HEK293T (cell line): ENCODE results near the gene OSTF1.

Source experiments
- CTCF ChIA-PET: fragments of 350-600 bp; formaldehyde crosslinking; extraction: SDS; loops from one replicate; lab custom pipeline; 2021; ENCODE audit warnings: antibody characterized with exemption, inconsistent platforms; lab: Yijun Ruan, JAX
- POLR2A ChIA-PET: fragments of 350-600 bp; formaldehyde crosslinking; extraction: SDS; loops from one replicate; lab custom pipeline; 2020; ENCODE audit warnings: antibody characterized with exemption, inconsistent platforms; lab: Yijun Ruan, JAX
- DNase-seq: peaks from one replicate; pipeline ENCODE4 v3.0.0; 2012; ENCODE audit warnings: mixed read lengths; ENCODE audit errors: extremely low spot score
- ARNT ChIP-seq: fragments of 450-650 bp; IDR thresholded peaks from 2 replicates; pipeline ENCODE4 v1.6.1; 2017; ENCODE audit warnings: mild to moderate bottlenecking
- BHLHE40 ChIP-seq: fragments of 450-650 bp; IDR thresholded peaks from 2 replicates; pipeline ENCODE4 v1.6.1; 2016; ENCODE audit warnings: mild to moderate bottlenecking, moderate library complexity, borderline replicate concordance
- CTBP1 ChIP-seq: fragments of 450-650 bp; IDR thresholded peaks from 2 replicates; pipeline ENCODE4 v1.6.1; 2016; ENCODE audit warnings: borderline replicate concordance
- ELF4 ChIP-seq: fragments of 450-650 bp; IDR thresholded peaks from 2 replicates; pipeline ENCODE4 v1.6.1; 2017; ENCODE audit warnings: antibody characterized with exemption
- FOXA1 ChIP-seq: fragments of 450-650 bp; IDR thresholded peaks from 2 replicates; pipeline ENCODE4 v1.6.1; 2016; ENCODE audit warnings: mild to moderate bottlenecking
- FOXK2 ChIP-seq: fragments of 450-650 bp; IDR thresholded peaks from 2 replicates; pipeline ENCODE4 v1.6.1; 2016; ENCODE audit warnings: mild to moderate bottlenecking
- FOXM1 ChIP-seq: fragments of 450-650 bp; IDR thresholded peaks from 2 replicates; pipeline ENCODE4 v1.6.1; 2017; ENCODE audit warnings: mild to moderate bottlenecking, borderline replicate concordance
- HDGF ChIP-seq: fragments of 450-650 bp; IDR thresholded peaks from 2 replicates; pipeline ENCODE4 v1.6.1; 2017; ENCODE audit warnings: antibody characterized with exemption, borderline replicate concordance
- L3MBTL2 ChIP-seq: fragments of 450-650 bp; conservative IDR thresholded peaks from 2 replicates; pipeline ENCODE4 v1.6.1; 2016; ENCODE audit warnings: mild to moderate bottlenecking
- LEF1 ChIP-seq: fragments of 450-650 bp; IDR thresholded peaks from 2 replicates; pipeline ENCODE4 v1.6.1; 2017; ENCODE audit warnings: mild to moderate bottlenecking, borderline replicate concordance
- NFRKB ChIP-seq: fragments of 450-650 bp; IDR thresholded peaks from 2 replicates; pipeline ENCODE4 v1.6.1; 2016; ENCODE audit warnings: mild to moderate bottlenecking, moderate library complexity
- SP1 ChIP-seq: fragments of 450-650 bp; IDR thresholded peaks from 2 replicates; pipeline ENCODE4 v1.6.1; 2017
- SUZ12 ChIP-seq: fragments of 450-650 bp; IDR thresholded peaks from 2 replicates; pipeline ENCODE4 v1.6.1; 2016; ENCODE audit warnings: mild to moderate bottlenecking
- TARDBP ChIP-seq: fragments of 450-650 bp; IDR thresholded peaks from 2 replicates; pipeline ENCODE4 v1.6.1; 2016
- ZNF384 ChIP-seq: fragments of 450-650 bp; IDR thresholded peaks from 2 replicates; pipeline ENCODE4 v1.6.1; 2016
- TF ChIP-seq, protein P1 (sequence below): fragments of 450-650 bp; IDR thresholded peaks from 2 replicates; pipeline ENCODE4 v1.6.1; 2016

The OSTF1 gene

DNA sequence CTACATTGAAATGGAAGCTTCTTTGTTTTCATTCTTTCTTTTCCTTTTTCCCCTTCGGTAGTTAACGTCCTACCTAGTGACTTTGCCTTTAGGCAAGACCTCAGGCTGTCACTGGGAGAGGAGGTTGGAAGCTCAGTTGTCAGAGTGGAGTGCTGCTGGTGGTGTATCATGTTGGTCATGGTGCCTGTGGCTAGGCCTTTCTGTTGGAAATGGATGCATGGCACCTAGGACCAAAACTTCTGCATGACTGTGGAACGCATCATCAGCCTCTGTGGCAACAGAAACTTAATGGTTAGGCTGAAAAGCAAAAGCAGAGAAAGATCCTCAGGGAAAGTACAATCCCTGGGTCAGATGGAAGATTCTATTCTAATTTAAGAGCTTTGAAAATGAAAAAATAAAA is 57.9 kb downstream of the OSTF1 start:
- DNase-seq = no peak
- ChIA-PET POLR2A (no interaction called here), CTCF (no interaction called here)
- TF ChIP-seq, protein P1, sequence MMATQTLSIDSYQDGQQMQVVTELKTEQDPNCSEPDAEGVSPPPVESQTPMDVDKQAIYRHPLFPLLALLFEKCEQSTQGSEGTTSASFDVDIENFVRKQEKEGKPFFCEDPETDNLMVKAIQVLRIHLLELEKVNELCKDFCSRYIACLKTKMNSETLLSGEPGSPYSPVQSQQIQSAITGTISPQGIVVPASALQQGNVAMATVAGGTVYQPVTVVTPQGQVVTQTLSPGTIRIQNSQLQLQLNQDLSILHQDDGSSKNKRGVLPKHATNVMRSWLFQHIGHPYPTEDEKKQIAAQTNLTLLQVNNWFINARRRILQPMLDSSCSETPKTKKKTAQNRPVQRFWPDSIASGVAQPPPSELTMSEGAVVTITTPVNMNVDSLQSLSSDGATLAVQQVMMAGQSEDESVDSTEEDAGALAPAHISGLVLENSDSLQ = no peak
- no peak for TF ChIP-seq HDGF
- no peak for TF ChIP-seq TARDBP
- TF ChIP-seq SUZ12 = no peak

DNA sequence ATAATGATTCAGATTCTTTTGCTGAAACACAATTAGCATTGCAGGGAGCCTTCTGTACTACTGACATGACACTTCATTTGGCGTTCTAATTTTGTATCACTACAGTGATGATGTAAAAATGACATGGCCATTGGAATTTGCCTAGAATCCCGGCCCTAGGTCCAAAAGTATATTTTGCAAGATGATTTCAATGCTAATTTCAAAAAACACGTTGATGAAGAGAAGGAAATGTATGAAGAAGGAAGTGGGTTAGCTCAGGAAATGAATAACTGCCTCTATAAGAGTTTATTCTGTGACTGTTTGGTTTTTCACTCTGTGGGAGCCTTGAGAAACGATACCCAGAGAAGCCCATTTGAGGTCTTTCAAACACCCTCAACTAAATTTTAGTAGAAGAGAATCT is 59.3 kb downstream of the OSTF1 start:
- ChIA-PET CTCF (no interaction called here), POLR2A (no interaction called here)
- TF ChIP-seq TARDBP = no peak
- no peak for TF ChIP-seq HDGF
- no peak for TF ChIP-seq ARNT
- TF ChIP-seq LEF1 = no peak
- no peak for TF ChIP-seq FOXM1
- DNase-seq = no peak

DNA sequence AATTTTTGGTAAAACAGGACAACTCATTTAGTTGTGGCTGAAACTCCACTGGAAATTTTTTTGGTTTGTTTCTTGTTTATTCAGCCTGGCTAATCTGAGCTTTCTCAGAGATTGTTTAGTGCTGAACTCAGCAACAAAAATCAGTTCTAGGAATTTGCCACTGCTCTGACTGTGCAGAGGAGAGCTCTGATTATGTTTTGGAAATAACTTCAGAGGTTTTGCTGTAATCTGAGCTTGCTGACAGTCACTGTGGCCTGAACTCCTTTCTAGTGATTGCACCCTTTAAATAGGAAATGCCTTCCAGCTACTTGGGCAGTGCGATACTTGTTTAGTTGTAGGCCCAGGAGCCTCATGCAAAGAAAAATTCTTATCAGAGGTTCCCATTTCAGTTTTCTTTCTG is 60.2 kb downstream of the OSTF1 start:
- DNase-seq = peak; percentile 24
- ChIA-PET POLR2A (no interaction called here), CTCF (no interaction called here)
- no peak for TF ChIP-seq LEF1

DNA sequence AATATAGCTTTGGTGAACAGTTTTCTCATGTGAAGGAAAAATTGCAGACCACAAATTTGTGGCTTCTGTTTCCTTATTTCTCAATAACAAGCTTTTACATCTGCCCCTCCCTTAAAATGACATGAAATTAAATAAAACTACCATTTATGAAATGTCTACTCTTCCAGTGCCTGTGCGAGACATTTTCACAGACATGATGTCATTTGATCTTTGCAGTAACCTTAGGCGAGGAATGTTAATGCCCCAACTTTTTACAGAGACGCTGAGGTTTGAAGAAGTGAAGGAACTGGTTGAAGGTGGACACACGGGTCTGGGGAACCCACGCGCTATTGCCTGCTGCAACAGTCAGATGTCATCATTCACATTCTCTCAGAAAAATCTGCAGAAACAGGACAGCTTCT is 61.5 kb downstream of the OSTF1 start:
- TF ChIP-seq HDGF = no peak
- TF ChIP-seq FOXK2 = no peak
- no peak for TF ChIP-seq ARNT
- no peak for TF ChIP-seq FOXA1
- no peak for TF ChIP-seq SP1
- no peak for TF ChIP-seq ELF4
- no peak for DNase-seq
- CTCF ChIA-PET = no interaction called here
- POLR2A ChIA-PET = no interaction called here

DNA sequence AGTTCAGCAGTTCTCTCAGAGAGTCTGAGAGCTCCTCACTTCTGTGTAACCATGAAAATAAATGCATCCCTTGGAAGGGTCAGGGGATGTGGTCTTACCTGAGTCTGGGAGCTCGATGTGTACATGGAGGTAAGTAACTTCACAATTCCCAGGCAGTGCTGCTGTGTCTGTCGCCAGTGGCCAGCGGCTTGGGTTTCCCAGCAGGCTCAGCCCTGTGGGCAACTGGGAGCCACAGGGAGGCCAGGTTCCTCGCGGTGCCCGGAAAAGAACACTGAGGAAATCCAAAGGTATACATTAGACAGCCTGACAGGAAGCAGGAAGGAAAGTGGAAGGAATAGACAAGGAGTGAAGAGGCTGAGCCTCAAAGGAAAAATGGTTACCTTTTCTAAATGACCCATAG is 62.2 kb downstream of the OSTF1 start:
- POLR2A ChIA-PET = no interaction called here
- TF ChIP-seq FOXK2 = no peak
- TF ChIP-seq ZNF384 = no peak
- no peak for TF ChIP-seq TARDBP
- TF ChIP-seq ELF4 = no peak
- TF ChIP-seq ARNT = no peak
- TF ChIP-seq LEF1 = no peak
- TF ChIP-seq SUZ12 = no peak
- TF ChIP-seq L3MBTL2 = no peak
- TF ChIP-seq HDGF = no peak
- CTCF ChIA-PET = no interaction called here
- DNase-seq = no peak

DNA sequence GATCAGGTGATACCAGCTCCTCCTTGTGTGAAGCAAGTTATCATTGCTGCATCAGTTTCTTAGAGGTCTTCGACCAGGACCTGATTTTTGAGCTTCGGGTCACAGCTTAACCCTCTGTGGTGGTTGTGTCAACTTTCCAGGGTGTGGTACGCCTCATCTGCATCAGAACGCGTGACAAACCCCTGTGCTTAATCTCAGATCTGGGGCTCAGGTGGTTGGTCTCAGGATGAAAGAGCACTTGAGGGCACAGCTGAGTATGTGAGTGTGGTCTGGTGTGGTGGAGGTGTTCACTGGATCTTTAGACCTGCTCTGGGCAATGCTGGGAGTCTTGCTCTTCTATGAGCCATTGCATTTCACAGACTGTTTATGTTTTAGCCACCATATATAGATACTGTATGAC is 64.1 kb downstream of the OSTF1 start:
- TF ChIP-seq L3MBTL2 (no peak), SP1 (no peak)
- no peak for DNase-seq
- POLR2A ChIA-PET = no interaction called here
- CTCF ChIA-PET = no interaction called here

DNA sequence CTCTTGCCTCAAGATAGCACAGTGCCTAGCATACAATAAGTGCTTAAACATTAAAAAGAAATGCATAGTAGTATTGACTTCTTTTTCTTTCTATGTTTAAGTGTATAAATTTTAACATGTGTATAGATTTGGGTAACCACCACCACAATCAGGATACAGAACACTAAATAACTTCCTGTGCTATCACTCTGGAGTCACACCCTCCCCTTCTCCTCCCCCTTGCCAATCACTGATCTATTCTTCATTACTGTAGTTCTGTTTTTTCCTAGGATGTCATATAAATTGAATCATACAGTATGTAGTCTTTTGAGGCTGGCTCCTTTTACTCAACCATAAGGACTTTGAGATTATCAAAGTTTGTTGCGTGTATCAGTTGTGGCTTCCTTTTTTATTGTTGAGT is 68.5 kb downstream of the OSTF1 start:
- no peak for DNase-seq
- POLR2A ChIA-PET = no interaction called here

DNA sequence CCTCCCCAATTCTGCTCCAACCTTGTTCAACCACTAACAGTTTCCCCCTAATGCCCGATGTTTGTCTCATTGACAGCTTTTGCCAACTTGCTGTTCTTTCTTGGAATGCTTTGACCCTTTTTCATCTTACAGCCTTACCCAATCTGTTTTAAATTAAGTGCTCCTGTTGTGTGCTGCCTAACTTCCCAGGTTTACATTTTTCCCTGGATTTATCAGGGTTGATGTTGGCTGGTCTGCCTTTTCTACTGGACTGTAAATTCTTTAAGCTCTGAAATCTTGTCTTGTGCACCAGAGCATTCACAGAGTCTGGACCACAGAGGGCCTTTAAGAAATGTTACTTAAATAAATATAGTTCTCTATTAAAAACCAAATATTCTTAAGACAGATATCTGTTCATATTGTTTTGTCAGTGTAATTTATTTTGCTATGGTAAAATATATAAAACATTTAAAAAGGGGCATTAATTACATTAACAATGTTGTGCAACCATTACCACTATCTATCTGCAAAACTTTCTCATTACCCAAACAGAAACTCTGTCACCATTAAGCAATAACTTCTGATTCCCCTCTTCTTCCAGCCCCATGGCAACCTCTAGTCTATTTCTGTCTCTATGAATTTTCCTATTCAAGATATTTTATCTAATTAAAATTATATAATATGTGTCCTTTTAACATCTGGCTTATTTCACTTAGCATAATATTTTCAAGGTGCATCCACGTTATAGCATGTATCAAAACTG is 73.0 kb downstream of the OSTF1 start:
- ChIA-PET POLR2A (no interaction called here), CTCF (interaction anchor here (0.6 kb wide), 1 partner anchor 89 kb away, joined by 3 read pairs; no protein-coding TSS in a partner anchor)
- TF ChIP-seq FOXA1 (no peak), ARNT (no peak), ELF4 (no peak), L3MBTL2 (no peak), SUZ12 (no peak), HDGF (no peak), TARDBP (no peak), BHLHE40 (no peak), NFRKB (no peak), FOXK2 (no peak), ZNF384 (no peak), SP1 (no peak), LEF1 (no peak), FOXM1 (no peak), CTBP1 (no peak)
- TF ChIP-seq, protein P1 = no peak
- DNase-seq = no peak

More for the DNA sequence above, 68.5 kb downstream of the OSTF1 start:
- TF ChIP-seq HDGF (no peak), LEF1 (no peak), SP1 (no peak), FOXK2 (no peak), BHLHE40 (no peak), ELF4 (no peak), NFRKB (no peak), FOXA1 (no peak), TARDBP (no peak), FOXM1 (no peak), ARNT (no peak), CTBP1 (no peak), L3MBTL2 (no peak), SUZ12 (no peak), ZNF384 (no peak)
- TF ChIP-seq, protein P1 = no peak
- CTCF ChIA-PET = interaction anchor here (1.0 kb wide), 1 partner anchor 29 kb away, joined by 3 read pairs; no protein-coding TSS in a partner anchor
